ENCODE measurements around the gene TMPRSS11D. TPM values are rescaled to one million over a fixed set of nuclear protein-coding genes. Genes with fewer than 3 reads are reported as not detected.

Gene TMPRSS11D
- total and polyA plus RNA-seq, 2 of the 13 experiments (the other 11 are each of a cell fraction or from before 2014, with no cell fraction given), result not detected

DNA sequence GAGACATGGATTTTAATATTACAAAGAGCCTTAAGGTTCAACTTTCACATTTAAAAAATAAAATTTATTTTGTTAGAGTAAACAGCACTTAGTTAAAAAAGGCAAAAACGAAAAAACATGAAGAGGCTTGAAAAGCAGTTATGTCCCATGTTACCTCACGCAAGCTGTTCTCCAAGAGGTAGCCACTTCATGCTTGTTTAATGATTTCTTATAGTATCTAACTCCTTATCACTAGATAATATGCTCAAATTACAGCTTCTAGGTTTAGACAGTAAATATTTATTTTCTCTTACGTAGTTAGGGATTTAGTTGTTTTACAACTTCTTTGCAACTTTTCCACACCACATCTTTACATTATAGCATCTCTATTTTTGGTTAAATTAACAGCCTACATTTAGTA, 27.8 kb upstream of the TMPRSS11D start:
- no peak overlapping the region for H3K27ac ChIP-seq (ENCODE audit: extremely low read length, insufficient read depth, low read length)
- FAIRE-seq, result no peak
- in situ Hi-C loops (cut with HindIII; ENCODE audit: extremely low pct_ligation_motif_present, low pct_unique_long_range_greater_than_20kb), result loop anchor here (25.0 kb wide), 1 partner anchor 349 kb away; the partner anchor contains the start of gene STAP1
- no TSS peak for BruUV-seq (replicated peaks)
- H3K27me3 ChIP-seq (ENCODE audit: control insufficient read depth in 1 of 2, insufficient read depth in 2 of 2, low read length in 2 of 2), result no peaks in the 10 kb centered on the region
- DNase-seq (ENCODE audit: low spot score), result no peak
- H3K4me2 ChIP-seq (ENCODE audit: low read depth, low read length), result no peak overlapping the region
- H2AFZ ChIP-seq (ENCODE audit: low read length), result no peak overlapping the region
- CTCF ChIA-PET (ENCODE audit: low intra/inter-chr PET ratio, low total read pairs), result interaction anchor here (2.3 kb wide), 1 partner anchor 39 kb away, joined by 9 read pairs; no protein-coding TSS in a partner anchor
- no peak for ATAC-seq
- H3K4me3 ChIP-seq (replicated peaks in 1 of 3; ENCODE audit: insufficient read depth in 1 of 3, low read depth in 2 of 3, low read length in 3 of 3), result no peak overlapping the region
- WGBS (ENCODE audit: low lambda C conversion rate), result 36% methylated on average over 3 of the region's 3 CpGs
- no peaks in the 10 kb centered on the region for H3K36me3 ChIP-seq (replicated peaks in 1 of 2; ENCODE audit: control insufficient read depth in 1 of 2, insufficient read depth in 2 of 2, low read length in 2 of 2)
- no peaks in the 10 kb centered on the region for H3K9me3 ChIP-seq (ENCODE audit: low read length)
- intact Hi-C loops (cut with micrococcal nuclease; ENCODE audit: unreplicated experiment), result loop anchor here (1.0 kb wide), 1 partner anchor 39 kb away; no protein-coding TSS in a partner anchor
- POLR2A ChIA-PET, result no interaction called here
- TF ChIP-seq, protein P1, sequence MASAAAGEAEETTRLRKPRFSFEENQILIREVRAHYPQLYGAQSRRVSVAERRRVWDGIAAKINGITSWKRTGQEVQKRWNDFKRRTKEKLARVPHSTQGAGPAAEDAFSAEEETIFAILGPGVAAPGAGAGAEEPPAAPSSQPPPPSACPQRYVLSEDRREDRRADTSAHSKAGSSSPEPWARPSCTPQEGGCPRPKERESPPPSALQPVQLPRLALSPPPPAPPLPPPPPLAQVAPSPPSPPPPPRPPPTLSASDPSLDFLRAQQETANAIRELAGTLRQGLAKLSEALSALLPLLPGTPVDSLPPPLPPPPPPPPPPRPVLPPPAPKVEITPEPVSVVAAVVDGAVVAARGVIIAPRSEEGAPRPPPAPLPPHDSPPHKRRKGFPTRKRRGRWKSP (CRISPR knock-in tag; IDR thresholded peaks at IDR 0.05), result no peak
- TF ChIP-seq, protein P2, sequence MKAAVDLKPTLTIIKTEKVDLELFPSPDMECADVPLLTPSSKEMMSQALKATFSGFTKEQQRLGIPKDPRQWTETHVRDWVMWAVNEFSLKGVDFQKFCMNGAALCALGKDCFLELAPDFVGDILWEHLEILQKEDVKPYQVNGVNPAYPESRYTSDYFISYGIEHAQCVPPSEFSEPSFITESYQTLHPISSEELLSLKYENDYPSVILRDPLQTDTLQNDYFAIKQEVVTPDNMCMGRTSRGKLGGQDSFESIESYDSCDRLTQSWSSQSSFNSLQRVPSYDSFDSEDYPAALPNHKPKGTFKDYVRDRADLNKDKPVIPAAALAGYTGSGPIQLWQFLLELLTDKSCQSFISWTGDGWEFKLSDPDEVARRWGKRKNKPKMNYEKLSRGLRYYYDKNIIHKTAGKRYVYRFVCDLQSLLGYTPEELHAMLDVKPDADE (CRISPR knock-in tag; IDR thresholded peaks at IDR 0.05), result no peak
- TF ChIP-seq ZNF558 (CRISPR knock-in tag; IDR thresholded peaks at IDR 0.05; ENCODE audit: borderline replicate concordance) (no peak), ZNF225 (CRISPR knock-in tag; IDR thresholded peaks at IDR 0.05) (no peak), ZNF335 (CRISPR knock-in tag; IDR thresholded peaks at IDR 0.05) (no peak), ARNT (IDR thresholded peaks at IDR 0.05) (no peak)
- TF ChIP-seq, protein P3, sequence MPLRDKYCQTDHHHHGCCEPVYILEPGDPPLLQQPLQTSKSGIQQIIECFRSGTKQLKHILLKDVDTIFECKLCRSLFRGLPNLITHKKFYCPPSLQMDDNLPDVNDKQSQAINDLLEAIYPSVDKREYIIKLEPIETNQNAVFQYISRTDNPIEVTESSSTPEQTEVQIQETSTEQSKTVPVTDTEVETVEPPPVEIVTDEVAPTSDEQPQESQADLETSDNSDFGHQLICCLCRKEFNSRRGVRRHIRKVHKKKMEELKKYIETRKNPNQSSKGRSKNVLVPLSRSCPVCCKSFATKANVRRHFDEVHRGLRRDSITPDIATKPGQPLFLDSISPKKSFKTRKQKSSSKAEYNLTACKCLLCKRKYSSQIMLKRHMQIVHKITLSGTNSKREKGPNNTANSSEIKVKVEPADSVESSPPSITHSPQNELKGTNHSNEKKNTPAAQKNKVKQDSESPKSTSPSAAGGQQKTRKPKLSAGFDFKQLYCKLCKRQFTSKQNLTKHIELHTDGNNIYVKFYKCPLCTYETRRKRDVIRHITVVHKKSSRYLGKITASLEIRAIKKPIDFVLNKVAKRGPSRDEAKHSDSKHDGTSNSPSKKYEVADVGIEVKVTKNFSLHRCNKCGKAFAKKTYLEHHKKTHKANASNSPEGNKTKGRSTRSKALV (CRISPR knock-in tag; IDR thresholded peaks at IDR 0.05), result no peak
- TF ChIP-seq, protein P4, sequence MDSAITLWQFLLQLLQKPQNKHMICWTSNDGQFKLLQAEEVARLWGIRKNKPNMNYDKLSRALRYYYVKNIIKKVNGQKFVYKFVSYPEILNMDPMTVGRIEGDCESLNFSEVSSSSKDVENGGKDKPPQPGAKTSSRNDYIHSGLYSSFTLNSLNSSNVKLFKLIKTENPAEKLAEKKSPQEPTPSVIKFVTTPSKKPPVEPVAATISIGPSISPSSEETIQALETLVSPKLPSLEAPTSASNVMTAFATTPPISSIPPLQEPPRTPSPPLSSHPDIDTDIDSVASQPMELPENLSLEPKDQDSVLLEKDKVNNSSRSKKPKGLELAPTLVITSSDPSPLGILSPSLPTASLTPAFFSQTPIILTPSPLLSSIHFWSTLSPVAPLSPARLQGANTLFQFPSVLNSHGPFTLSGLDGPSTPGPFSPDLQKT (CRISPR knock-in tag; IDR thresholded peaks at IDR 0.05; ENCODE audit: borderline replicate concordance), result no peak
- no peaks in the 10 kb centered on the region for H4K20me1 ChIP-seq (ENCODE audit: insufficient read depth, low read length)
- peaks cover 8% of the 10 kb centered on the region; the same call in 1 of the 2 replicates for H3K4me1 ChIP-seq (ENCODE audit: insufficient read depth, low read length)
- no peak overlapping the region for H3K9ac ChIP-seq (ENCODE audit: insufficient read depth, low read depth, low read length)
- no peaks in the 10 kb centered on the region for H3K79me2 ChIP-seq (ENCODE audit: insufficient read depth, low read length)
